Measurements from ENCODE around the gene KLHL20. TPM values are rescaled to one million over a fixed set of nuclear protein-coding genes. Genes with fewer than 3 reads are reported as not detected.

The KLHL20 gene
- total and polyA plus RNA-seq, 2 of the 8 experiments (the other 6 are each of a cell fraction or from before 2014, with no cell fraction given) = 4.9 to 12.3 TPM

GRCh38 chr1:173708787-173709186 lies 6.0 kb upstream of the KLHL20 start:
- FAIRE-seq (no peak), DNase-seq (ENCODE audit: low read depth in 1 of 2, low spot score in 2 of 2) (no peak)
- no peak overlapping the region for H3K18ac ChIP-seq (ENCODE audit: extremely low read depth, low read length)
- no peaks in the 10 kb centered on the region for H3K23me2 ChIP-seq (ENCODE audit: low read depth, low read length)
- 88% methylated on average over 2 of the region's 2 CpGs; no CpG with 5 or more reads in 1 of the 2 experiments for WGBS, 2 experiments (ENCODE audit: extremely low coverage in 1 of 2, insufficient coverage in 1 of 2, insufficient read length in 1 of 2, insufficient replicate concordance in 2 of 2, low coverage in 1 of 2, low lambda C conversion rate in 2 of 2, missing lambda C conversion rate in 1 of 2)
- no peak overlapping the region for H4K91ac ChIP-seq (replicated peaks; ENCODE audit: insufficient read length, low read length)
- no peak overlapping the region for H2BK15ac ChIP-seq (ENCODE audit: low read length)
- TF ChIP-seq BACH1 (IDR thresholded peaks at IDR 0.05; ENCODE audit: low read length) (no peak), SP2 (IDR thresholded peaks at IDR 0.05; ENCODE audit: low read length) (no peak)
- no peak overlapping the region for H4K5ac ChIP-seq (ENCODE audit: insufficient read length, low read depth, low read length)
- no peak overlapping the region for H3K27ac ChIP-seq (ENCODE audit: low read depth, low read length)
- no peak overlapping the region for H3K4me3 ChIP-seq (ENCODE audit: extremely low read depth in 1 of 4, insufficient read depth in 2 of 4, low read depth in 3 of 4, low read length in 4 of 4)
- peaks cover 0 to 7% (median 0%) of the 10 kb centered on the region in 4 experiments; a peak in 2 of 7 replicates for H3K27me3 ChIP-seq (replicated peaks in 1 of 4; ENCODE audit: control insufficient read depth in 3 of 4, extremely low read depth in 1 of 4, insufficient read depth in 3 of 4, low read length in 3 of 4)
- H4K20me1 ChIP-seq (replicated peaks in 1 of 2; ENCODE audit: control insufficient read depth in 1 of 2, insufficient read depth in 2 of 2, low read length in 2 of 2) = no peaks in the 10 kb centered on the region
- no peak overlapping the region for H3K56ac ChIP-seq (replicated peaks; ENCODE audit: insufficient read length, low read depth, low read length)
- CTCF ChIA-PET (ENCODE audit: partially characterized antibody) = interaction anchor here (1.0 kb wide), 1 partner anchor 18 kb away, joined by 3 read pairs; no protein-coding TSS in a partner anchor
- H3K79me1 ChIP-seq (ENCODE audit: low read depth, low read length) = no peaks in the 10 kb centered on the region
- H3K4me1 ChIP-seq (replicated peaks in 1 of 4; ENCODE audit: control insufficient read depth in 3 of 4, insufficient read depth in 4 of 4, low read length in 3 of 4) = no peaks in the 10 kb centered on the region
- no peak overlapping the region for H3K9ac ChIP-seq (replicated peaks in 1 of 4; ENCODE audit: extremely low read depth in 1 of 4, low read depth in 3 of 4, low read length in 3 of 4)
- no peak overlapping the region for H3K4me2 ChIP-seq (ENCODE audit: insufficient read depth in 1 of 2, low read depth in 2 of 2, low read length in 2 of 2)
- no peak overlapping the region for H2AFZ ChIP-seq (ENCODE audit: low read length)
- H2BK120ac ChIP-seq (replicated peaks; ENCODE audit: low read depth, low read length) = no peak overlapping the region
- H3K36me3 ChIP-seq (ENCODE audit: control insufficient read depth in 2 of 4, insufficient read depth in 4 of 4, low read length in 3 of 4) = no peaks in the 10 kb centered on the region
- H2AK5ac ChIP-seq (ENCODE audit: low read depth, low read length) = no peak overlapping the region
- no peaks in the 10 kb centered on the region for H3K79me2 ChIP-seq (ENCODE audit: control insufficient read depth in 1 of 2, insufficient read depth in 2 of 2, low read length in 2 of 2)
- H3K4ac ChIP-seq (replicated peaks; ENCODE audit: insufficient read length, low read depth, low read length) = no peak overlapping the region
- POLR2A ChIA-PET (ENCODE audit: partially characterized antibody) = interaction anchor here (1.6 kb wide), 1 partner anchor 281 kb away, joined by 3 read pairs; no protein-coding TSS in a partner anchor
- no peaks in the 10 kb centered on the region for H3K9me3 ChIP-seq (ENCODE audit: insufficient read depth in 2 of 2, low read depth in 1 of 2, low read length in 1 of 2)
- H4K8ac ChIP-seq (ENCODE audit: extremely low read depth, insufficient read depth, low read length) = no peak overlapping the region
- H3K23ac ChIP-seq (ENCODE audit: insufficient read length) = no peak overlapping the region
- no peak overlapping the region for H2BK20ac ChIP-seq (ENCODE audit: low read length)
- H3K14ac ChIP-seq (ENCODE audit: insufficient read length) = no peak overlapping the region
- H2BK12ac ChIP-seq (ENCODE audit: low read depth, low read length) = no peak overlapping the region
- H2BK5ac ChIP-seq (ENCODE audit: low read depth, low read length) = no peak overlapping the region

Data from H1 (cell line).